GM23338 (cell line): Measurements from ENCODE around the gene CENPP.

Source experiments
- EZH2 ChIP-seq: fragments of 200-600 bp; sonication (generic); IDR thresholded peaks from one replicate; pipeline ENCODE4 v1.8.0; 2017; ENCODE audit warnings: antibody characterized with exemption, mild to moderate bottlenecking, low read depth; ENCODE audit not compliant: unreplicated experiment
- TF ChIP-seq, protein P1 (sequence below), 2 experiments: fragments of 200-600 bp in 1 of 2; sonication (generic) in 1 of 2; conservative IDR thresholded peaks; 2 replicates each; pipeline versions ENCODE4 v1.5.1 to v1.6.1; 2016 to 2017; ENCODE audit warnings: antibody characterized with exemption in 2 of 2, low read depth in 2 of 2, mild to moderate bottlenecking in 2 of 2, moderate library complexity in 1 of 2

DNA sequence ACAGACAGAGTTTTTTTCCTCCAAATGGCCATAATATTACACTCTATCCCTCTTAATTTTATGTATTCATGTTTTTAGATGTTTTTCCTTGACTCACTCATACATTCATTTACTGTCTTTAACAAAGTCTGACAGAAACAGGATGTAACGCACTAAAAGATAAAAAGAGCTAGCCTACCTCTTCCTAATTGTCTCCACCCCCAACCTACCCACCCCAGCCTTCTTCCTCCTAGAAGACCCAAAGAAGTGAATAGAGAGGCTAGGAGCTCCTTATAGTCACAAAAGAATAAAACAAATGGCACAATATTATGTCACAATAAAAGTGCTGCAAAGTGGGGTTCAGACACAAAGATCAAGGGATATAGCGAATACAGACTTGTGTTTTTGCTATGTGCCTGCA lies 1.3 kb upstream of the CENPP start:
- TF ChIP-seq, protein P1, sequence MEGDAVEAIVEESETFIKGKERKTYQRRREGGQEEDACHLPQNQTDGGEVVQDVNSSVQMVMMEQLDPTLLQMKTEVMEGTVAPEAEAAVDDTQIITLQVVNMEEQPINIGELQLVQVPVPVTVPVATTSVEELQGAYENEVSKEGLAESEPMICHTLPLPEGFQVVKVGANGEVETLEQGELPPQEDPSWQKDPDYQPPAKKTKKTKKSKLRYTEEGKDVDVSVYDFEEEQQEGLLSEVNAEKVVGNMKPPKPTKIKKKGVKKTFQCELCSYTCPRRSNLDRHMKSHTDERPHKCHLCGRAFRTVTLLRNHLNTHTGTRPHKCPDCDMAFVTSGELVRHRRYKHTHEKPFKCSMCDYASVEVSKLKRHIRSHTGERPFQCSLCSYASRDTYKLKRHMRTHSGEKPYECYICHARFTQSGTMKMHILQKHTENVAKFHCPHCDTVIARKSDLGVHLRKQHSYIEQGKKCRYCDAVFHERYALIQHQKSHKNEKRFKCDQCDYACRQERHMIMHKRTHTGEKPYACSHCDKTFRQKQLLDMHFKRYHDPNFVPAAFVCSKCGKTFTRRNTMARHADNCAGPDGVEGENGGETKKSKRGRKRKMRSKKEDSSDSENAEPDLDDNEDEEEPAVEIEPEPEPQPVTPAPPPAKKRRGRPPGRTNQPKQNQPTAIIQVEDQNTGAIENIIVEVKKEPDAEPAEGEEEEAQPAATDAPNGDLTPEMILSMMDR (conservative IDR thresholded peaks at IDR 0.05; ENCODE audit: low read depth in 2 of 2) = no peak
- no peak for TF ChIP-seq EZH2
